ENCODE measurements around the gene SHQ1. TPM values are rescaled to one million over a fixed set of nuclear protein-coding genes. Genes with fewer than 3 reads are reported as not detected.

The SHQ1 gene
- total RNA-seq, 6 experiments from 2014 or later, result 18.4 to 21.1 (median 20.2) TPM

DNA sequence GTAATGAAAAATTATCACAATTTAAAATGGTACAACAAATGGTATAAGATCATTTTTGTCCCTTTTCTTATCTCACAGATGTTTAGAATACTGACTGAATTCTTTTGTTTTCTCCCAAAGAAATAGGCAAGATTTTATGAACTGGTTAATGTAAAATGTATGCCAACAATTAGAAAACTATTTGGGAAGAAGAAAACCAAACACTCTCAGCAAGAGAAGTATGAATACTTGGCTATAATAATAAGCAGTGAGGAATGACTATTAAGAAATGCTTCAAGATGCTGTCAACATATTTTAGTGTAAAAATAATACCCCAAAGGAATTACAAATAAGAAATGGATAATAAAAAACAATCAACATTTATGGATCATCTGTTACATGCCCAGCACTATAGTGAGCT is 18.5 kb downstream of the SHQ1 start:
- peaks cover 39% of the 10 kb centered on the region for H3K4me1 Mint-ChIP-seq (ENCODE audit: low read depth)

DNA sequence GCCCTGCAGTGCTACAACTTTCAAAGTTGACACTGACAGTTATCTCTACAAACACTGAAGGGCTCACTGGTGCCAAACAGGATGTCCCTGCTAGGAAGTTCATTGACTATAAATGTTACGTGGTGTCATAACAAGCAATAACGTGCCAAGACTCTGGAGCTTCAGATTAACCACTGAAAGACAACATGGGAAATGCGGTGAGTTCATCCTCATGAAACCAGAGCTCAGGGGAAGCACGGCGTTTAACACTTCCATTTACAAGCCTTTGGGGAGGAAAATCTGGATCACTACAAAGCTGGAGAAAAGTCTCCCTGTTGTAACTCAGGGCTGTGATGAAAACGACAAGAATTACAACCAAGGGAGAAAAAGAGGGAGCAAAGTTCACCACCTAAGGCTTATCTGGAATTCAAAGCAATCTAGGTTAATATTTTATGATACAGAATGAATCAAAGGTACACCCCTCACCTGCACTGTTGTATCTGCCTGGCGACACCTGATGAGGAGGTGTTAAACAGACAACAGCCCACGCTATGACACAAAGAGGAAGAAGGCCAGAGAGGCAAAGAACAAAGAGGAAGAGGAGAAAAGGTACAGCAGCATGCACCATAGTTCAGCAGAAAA is 27.0 kb downstream of the SHQ1 start:
- no peak overlapping the region for H3K27ac Mint-ChIP-seq
- no peaks in the 10 kb centered on the region for H3K9me3 Mint-ChIP-seq
- H3K4me1 Mint-ChIP-seq (ENCODE audit: low read depth), result no peaks in the 10 kb centered on the region; the same call in 1 of the 2 replicates

More for the DNA sequence above, 18.5 kb downstream of the SHQ1 start:
- Mint-ChIP-seq H3K36me3 (ENCODE audit: low read depth) (peaks cover 23% of the 10 kb centered on the region), H3K27ac (peak overlapping the region; percentile 38), H3K27me3 (ENCODE audit: insufficient read depth) (no peaks in the 10 kb centered on the region), H3K4me3 (no peak overlapping the region), H3K9me3 (no peaks in the 10 kb centered on the region)
- no peak for TF ChIP-seq CTCF (IDR thresholded peaks at IDR 0.05)
- peak; percentile 56 for DNase-seq

GRCh38 chr3:72820415-72820814 is 27.8 kb downstream of the SHQ1 start:
- peak; percentile 72 for DNase-seq
- Mint-ChIP-seq H3K9me3 (no peaks in the 10 kb centered on the region), H3K27me3 (ENCODE audit: insufficient read depth) (no peaks in the 10 kb centered on the region), H3K4me1 (ENCODE audit: low read depth) (no peaks in the 10 kb centered on the region; the same call in 1 of the 2 replicates), H3K4me3 (no peak overlapping the region), H3K36me3 (ENCODE audit: low read depth) (no peaks in the 10 kb centered on the region), H3K27ac (peak overlapping the region; percentile 7; the same call in 1 of the 2 replicates)
- no peak for TF ChIP-seq CTCF (IDR thresholded peaks at IDR 0.05)

More for the DNA sequence above, 27.0 kb downstream of the SHQ1 start:
- Mint-ChIP-seq H3K36me3 (ENCODE audit: low read depth) (no peaks in the 10 kb centered on the region), H3K27me3 (ENCODE audit: insufficient read depth) (no peaks in the 10 kb centered on the region), H3K4me3 (no peak overlapping the region)
- no peak for DNase-seq
- TF ChIP-seq CTCF (IDR thresholded peaks at IDR 0.05), result no peak

DNA sequence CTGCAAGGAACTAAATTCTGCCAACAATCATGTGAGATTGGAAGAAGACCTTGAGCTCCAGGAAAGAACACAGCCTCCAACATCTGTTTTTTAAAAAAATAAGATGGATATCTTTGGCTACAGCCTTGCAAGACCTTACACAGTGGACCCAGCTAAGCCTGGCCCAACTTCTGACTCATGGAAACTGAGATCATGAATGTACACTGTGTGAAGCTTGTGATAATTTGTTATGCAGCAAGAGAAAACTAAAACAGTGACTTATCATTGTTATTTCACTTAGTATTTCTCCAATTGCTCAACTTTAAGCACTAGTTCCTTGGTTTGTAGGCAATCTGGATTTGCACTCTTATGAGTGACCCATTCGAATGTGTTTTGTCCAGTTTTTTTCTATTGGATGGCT is 29.3 kb downstream of the SHQ1 start:
- no peaks in the 10 kb centered on the region for H3K27me3 Mint-ChIP-seq (ENCODE audit: insufficient read depth)
- peak overlapping the region; percentile 48 for H3K27ac Mint-ChIP-seq
- peak; percentile 72 for DNase-seq
- no peaks in the 10 kb centered on the region for H3K36me3 Mint-ChIP-seq (ENCODE audit: low read depth)
- no peaks in the 10 kb centered on the region; the same call in 1 of the 2 replicates for H3K4me1 Mint-ChIP-seq (ENCODE audit: low read depth)
- H3K9me3 Mint-ChIP-seq, result no peaks in the 10 kb centered on the region
- no peak overlapping the region for H3K4me3 Mint-ChIP-seq
- TF ChIP-seq CTCF (IDR thresholded peaks at IDR 0.05), result no peak

DNA sequence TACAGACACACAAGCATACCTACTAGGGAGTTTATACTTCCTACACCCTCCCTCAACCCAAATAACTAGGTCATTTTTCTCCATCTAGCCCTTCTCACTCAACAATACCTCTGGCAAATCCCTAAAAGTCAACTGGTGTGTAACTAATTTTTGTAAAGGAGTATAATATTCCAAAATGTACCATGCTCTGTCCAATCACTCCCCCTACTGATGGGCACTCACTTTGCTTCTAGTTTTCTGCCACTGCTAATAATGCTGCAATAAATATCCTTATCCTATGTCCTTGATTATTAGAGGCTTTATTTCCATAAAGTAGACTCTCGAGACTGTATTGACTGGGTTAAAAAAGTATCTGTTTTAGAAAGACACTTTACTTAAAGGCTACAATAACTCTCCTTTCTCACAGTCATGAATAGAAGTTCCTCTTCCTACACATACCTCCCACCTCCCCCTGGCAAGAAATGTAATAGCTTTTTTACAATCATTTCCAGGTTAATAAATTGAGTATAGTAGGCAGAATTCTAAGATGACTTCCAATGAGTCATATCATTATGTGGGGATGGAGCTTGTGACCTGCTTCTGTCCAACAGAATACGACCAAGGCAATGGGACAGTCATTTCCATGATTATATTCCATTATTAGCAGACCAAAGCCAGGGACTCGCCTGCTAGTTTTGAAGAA is 30.0 kb downstream of the SHQ1 start:
- Mint-ChIP-seq H3K36me3 (ENCODE audit: low read depth) (no peaks in the 10 kb centered on the region), H3K27ac (peak overlapping the region; percentile 48), H3K27me3 (ENCODE audit: insufficient read depth) (no peaks in the 10 kb centered on the region), H3K9me3 (no peaks in the 10 kb centered on the region), H3K4me3 (no peak overlapping the region), H3K4me1 (ENCODE audit: low read depth) (no peaks in the 10 kb centered on the region; the same call in 1 of the 2 replicates)
- TF ChIP-seq CTCF (IDR thresholded peaks at IDR 0.05), result peak; percentile 79
- DNase-seq, result peak; percentile 22

Data from HFFc6 (cell line).